Left renal pelvis (tissue), 4 donors: ENCODE results near the gene ZNF324. TPM values are rescaled to one million over a fixed set of nuclear protein-coding genes. Genes with fewer than 3 reads are reported as not detected.
A peak's percentile ranks its signal among the peaks of the same experiment; 100 is the strongest.
"Not testable (repeated sequence)": the region's sequence is repeated elsewhere in the genome, so short reads cannot be mapped to it uniquely, and the experiment has no call there.

Experiments
- DNase-seq, 4 donors: peaks; one replicate each; pipeline ENCODE4 v3.0.0-alpha.2; 2013; ENCODE audit warnings: low read depth in 4 of 4, low spot score in 3 of 4
- polyA plus RNA-seq, 4 donors: library from polyadenylated mRNA; unstranded; fragments of 120-200 nt; gene quantifications; one replicate each; pipeline ENCODE4 v1.2.1, GENCODE V29; 2013; ENCODE audit not compliant: insufficient read length in 4 of 4

ZNF324 gene
- polyA plus RNA-seq, 4 donors, result 7.2 to 12.1 (median 8.9) TPM

DNA sequence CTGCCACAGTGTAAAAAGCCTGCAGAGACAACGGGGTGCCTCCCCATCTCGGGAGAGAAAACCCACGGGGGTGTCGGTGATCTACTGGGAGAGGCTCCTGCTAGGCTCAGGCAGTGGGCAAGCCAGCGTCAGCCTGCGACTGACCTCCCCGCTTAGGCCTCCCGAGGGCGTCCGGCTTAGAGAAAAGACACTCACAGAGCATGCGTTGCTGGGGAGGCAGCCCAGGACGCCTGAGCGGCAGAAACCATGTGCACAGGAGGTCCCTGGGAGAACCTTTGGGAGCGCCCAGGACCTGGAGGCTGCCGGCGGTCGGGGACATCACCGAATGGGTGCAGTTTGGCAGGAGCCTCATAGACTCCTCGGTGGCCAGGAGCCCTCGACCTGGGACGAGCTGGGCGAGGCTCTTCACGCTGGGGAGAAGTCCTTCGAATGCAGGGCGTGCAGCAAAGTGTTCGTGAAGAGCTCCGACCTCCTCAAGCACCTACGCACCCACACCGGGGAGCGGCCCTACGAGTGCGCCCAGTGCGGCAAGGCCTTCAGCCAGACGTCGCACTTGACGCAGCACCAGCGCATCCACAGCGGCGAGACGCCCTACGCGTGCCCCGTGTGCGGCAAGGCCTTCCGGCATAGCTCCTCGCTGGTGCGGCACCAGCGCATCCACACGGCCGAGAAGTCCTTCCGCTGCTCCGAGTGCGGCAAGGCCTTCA lies 4.1 kb downstream of the ZNF324 start:
- DNase-seq, result not testable (repeated sequence)

DNA sequence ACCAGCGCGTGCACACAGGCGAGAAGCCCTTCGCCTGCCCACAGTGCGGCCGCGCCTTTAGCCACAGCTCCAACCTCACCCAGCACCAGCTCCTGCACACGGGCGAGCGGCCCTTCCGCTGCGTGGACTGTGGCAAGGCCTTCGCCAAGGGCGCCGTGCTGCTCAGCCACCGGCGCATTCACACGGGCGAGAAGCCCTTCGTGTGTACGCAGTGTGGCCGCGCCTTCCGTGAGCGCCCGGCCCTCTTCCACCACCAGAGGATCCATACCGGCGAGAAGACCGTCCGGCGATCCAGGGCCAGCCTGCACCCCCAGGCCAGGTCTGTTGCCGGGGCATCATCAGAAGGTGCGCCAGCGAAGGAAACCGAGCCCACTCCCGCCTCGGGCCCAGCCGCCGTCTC lies 4.9 kb downstream of the ZNF324 start:
- no peak for DNase-seq

DNA sequence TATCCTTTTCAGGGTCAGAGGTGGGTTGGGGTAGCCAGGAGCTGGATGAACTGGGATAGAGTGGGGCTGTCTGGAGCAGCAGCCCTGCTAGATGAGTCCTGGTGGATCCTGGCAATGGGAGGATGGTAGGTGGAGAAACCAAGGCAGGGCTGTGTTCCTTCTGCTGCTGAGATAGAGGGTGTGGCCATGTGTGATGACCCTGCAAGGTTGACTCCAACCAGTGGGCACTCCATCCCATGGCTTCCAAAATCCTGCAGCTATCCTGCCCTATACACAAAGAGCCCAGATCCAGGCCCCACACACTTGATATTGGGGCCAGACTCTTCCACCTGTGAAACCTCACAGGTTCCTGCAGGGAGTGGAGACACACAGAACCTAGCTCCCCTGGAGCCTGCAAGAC lies 6.9 kb downstream of the ZNF324 start:
- DNase-seq, result no peak

DNA sequence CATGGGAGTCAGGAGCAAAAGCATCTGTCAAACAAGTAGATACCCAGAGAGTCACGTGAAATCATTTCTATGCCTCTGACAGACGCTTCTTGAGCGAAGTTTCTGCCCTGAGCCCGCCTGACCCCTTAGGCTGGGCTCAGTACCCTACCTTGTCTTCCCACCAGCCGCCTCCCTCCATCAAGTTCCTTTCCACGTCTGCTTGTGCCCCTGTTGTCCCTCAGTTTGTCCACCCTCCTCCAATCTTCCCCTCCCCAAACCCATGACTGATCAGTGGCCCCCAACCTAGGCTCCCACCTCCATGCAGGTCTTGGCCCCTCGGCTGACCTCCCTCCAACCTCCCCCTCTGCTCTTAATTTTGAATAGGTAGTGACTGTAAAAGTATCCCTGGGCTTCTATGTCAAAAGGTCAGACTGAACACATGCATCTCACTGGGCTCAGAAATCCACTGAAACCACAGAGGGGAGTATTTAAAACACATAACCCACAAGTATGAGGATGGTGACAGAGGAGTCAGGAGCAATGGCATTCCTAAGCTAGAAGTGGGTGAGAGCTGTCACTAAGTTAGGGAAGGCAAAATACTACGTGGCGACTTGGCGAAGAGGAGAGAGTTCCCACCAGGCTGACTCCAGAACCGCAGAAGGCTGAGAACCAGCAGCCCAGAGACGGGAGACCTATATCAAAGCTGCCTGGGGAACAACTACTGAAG lies 7.6 kb downstream of the ZNF324 start:
- no peak for DNase-seq

- DNase-seq, result no peak
Measured at GRCh38 chr19:58474997-58475713, 8.3 kb downstream of the ZNF324 start.

- DNase-seq, result peak; percentile 93 to 95 (median 94)
Measured at GRCh38 chr19:58475714-58476497, 9.0 kb downstream of the ZNF324 start, which contains the start of gene ZNF446. Gene ZNF446 (plus strand): TSS chr19:58476352. CDS start chr19:58477219, 867 bp downstream.

- no peak for DNase-seq
Measured at GRCh38 chr19:58476498-58477015, 9.7 kb downstream of the ZNF324 start.

DNA sequence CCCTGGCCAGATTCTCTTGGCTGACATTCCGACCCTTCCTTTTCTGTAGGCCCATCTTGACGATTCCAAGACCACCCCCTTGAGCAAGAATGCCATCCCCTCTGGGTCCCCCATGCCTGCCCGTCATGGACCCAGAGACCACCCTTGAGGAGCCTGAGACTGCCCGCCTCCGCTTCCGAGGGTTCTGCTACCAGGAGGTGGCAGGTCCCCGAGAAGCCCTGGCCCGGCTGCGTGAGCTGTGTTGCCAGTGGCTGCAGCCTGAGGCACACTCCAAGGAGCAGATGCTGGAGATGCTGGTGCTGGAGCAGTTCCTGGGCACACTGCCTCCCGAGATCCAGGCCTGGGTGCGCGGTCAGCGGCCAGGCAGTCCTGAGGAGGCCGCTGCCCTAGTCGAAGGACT lies 10.2 kb downstream of the ZNF324 start:
- DNase-seq, result no peak

DNA sequence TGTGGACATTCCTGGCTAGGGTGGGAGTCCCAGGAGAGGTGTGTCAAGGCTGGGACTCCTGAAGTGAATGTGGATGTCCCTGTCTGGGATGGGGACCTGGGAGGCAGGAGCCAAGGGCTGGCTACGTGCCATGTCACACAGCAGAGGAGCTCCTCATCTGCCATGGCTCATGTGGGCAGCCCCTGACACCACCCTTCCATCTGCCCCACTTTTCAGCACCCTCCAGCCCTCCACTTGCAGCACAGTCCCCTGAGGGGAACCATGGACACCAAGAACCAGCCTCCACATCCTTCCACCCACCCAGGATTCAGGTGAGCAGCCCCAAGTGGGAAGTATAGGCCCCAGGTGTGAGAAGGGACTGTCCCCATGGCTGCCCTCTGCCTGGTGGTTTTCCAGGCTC lies 11.0 kb downstream of the ZNF324 start:
- DNase-seq, result no peak

DNA sequence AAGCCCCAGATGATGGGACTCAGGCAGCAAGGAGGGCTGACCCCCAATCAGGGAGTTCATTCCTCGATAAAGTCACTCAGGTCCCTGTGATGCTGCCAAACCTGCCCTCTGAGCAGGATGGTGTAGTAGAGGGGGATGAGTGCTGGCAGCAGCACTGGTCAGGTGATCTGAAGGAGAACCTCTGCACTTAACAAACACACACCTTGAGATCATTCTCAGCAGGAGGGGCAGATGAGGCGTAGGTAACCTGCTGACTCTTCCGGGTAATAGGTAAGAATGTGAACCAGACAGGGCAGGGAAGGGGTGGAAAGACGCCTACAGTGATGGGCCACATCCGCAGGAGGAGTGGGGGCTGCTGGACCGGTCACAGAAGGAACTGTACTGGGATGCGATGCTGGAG lies 12.4 kb downstream of the ZNF324 start:
- DNase-seq, result no peak

DNA sequence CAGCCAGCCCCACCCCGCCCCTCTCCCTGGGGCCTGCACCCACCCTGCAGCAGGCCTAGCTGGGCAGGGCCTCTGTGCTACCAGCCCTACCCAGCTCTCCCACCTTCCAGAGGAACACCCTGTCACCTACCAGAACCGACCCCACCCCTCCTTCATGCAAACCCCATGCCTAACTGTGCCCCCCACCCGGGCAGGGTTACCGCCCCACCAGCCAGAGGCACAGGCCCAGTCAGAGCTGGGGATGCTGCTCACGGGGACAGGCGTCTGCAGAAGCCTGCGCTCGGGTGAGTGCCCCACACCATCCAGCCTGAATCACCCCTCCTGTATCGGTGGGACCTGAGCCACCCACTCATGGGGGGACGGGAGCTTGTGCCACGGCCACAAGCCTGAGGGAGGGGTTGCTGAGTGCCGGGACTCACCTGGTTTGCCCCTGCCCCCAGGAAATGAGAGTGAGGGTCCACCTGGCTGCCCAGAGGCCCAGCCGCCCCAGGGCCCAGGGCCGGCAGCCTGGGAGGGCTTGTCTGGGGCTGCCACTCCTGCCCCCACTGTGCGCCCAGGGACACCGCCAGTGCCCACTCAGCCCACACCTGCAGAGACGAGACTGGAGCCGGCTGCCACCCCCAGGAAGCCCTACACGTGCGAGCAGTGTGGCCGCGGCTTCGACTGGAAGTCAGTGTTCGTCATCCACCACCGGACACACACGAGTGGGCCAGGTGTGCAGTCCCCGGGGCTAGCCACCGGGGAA lies 13.0 kb downstream of the ZNF324 start:
- no peak for DNase-seq

DNA sequence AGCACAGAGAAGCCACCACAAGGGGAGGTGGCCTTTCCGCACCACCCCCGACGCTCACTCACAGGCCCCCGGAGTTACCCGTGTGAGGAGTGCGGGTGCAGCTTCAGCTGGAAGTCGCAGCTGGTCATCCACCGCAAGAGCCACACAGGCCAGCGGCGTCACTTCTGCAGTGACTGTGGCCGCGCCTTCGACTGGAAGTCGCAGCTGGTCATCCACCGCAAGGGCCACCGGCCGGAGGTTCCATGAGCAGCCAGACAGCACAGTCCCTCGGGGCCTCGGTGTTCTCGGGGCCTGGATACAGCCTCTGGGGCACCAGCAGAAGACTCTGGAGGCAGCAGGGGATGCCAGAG lies 13.6 kb downstream of the ZNF324 start:
- DNase-seq, result no peak

GRCh38 chr19:58480831-58481230 lies 14.0 kb downstream of the ZNF324 start:
- DNase-seq, result no peak

- DNase-seq, result no peak
Measured at GRCh38 chr19:58482372-58482771, 15.5 kb downstream of the ZNF324 start.

DNA sequence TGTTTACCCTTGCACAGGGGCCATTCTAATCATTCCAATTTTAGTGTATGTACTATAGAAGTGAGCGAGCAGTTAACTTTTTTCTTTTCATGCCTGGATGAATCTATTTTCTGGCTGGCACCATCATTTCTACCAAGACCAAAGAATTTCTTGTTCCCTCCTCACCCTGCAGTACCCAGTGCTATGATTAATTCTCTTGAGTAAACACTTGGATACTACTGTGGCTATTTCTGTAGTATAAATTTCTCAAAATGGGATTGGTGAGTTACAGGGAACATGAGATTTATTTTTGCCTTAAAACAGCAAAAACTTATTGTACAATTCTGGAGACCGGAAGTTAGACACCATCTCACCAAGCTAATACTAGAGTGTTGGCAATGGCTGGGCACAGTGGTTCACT lies 16.9 kb downstream of the ZNF324 start:
- DNase-seq, result no peak

GRCh38 chr19:58484349-58484748 lies 17.5 kb downstream of the ZNF324 start:
- not testable (repeated sequence) for DNase-seq

DNA sequence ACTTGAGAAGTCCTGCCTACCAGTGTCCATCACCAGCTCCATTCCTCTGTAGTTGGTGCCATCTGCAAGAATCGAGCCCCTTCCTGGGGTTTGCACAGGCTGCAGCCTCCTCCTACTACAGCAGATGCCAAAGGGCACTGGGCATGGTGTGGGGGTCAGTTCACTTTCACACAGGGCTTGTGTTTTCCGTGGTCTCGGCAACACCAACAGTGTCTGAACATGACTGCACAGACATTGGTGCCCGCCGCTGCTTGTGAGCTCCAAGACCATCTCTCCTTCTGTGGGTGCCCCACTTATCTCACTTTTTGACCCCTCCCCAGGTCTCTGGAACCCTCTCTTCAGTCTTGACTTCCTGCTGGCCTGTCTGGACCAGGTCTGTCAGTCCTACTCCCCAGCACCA lies 24.5 kb downstream of the ZNF324 start:
- DNase-seq, result no peak

DNA sequence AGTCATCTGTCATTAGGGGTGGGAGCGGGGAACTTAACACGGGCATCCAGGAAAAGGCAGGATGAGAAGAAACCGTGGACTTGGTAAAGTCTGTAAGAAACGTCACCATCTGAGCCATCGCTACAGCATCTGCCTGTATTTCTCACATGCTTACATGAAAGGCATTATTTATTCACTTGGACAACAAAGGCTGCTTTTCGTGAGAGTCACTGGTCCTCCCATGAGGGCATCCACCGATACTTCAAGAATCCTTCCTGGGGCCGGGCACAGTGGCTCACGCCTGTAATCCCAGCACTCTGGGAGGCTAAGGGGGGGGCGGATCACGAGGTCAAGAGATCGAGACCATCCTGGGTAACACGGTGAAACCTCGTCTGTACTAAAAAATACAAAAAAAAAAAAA lies 25.4 kb downstream of the ZNF324 start:
- DNase-seq, result no peak

GRCh38 chr19:58497634-58498170 lies 30.8 kb downstream of the ZNF324 start:
- DNase-seq, result no peak
